Aorta (tissue), 4 donors: ENCODE data around the gene CLGN. TPM values are rescaled to one million over a fixed set of nuclear protein-coding genes. Genes with fewer than 3 reads are reported as not detected.

Experiments used
- polyA plus RNA-seq, 2 donors: library from polyadenylated mRNA; stranded (reverse); fragments of 200-250 nt; gene quantifications; one replicate each; pipeline ENCODE4 v1.2.3, GENCODE V29; 2013
- total RNA-seq, 2 donors: library from RNA; stranded (reverse); fragmentation: NEBNext Ultra II Directional; extraction: Animal tissue kit (Norgen Biotek cat#: 25700); gene quantifications; one replicate each; pipeline ENCODE4 v1.2.1, GENCODE V29; 2021
- donor health status: healthy with polysubstance abuse.
- donor health status: Bipolar disorder and iron deficiency.
- donor health status: DM: no; HTN: no; CAD: no.
- donor health status: DM: yes; HTN: yes; CAD: no.

The CLGN gene
- total and polyA plus RNA-seq, 4 donors: 0.21 TPM; not detected in 3

Other genes starting within 250 kb of the CLGN start
- gene SCOC, start 54.0 kb downstream of the CLGN start, total RNA-seq: 10 to 100 TPM; 38.5 to 45.6 TPM
- 100 to 1,000 TPM in 1 of 2 donors, 10 to 100 TPM in 1; 49.4 to 101 TPM for gene SCOC, start 54.0 kb downstream of the CLGN start, polyA plus RNA-seq
- not detected for gene MGAT4D, start 70.6 kb upstream of the CLGN start, total RNA-seq
- gene MGAT4D, start 70.6 kb upstream of the CLGN start, polyA plus RNA-seq: not detected
- gene ELMOD2, start 96.5 kb upstream of the CLGN start, total RNA-seq: 10 to 100 TPM; 23.0 to 25.7 TPM
- gene ELMOD2, start 96.5 kb upstream of the CLGN start, polyA plus RNA-seq: 10 to 100 TPM in 1 of 2 donors, 1 to 10 TPM in 1; 7.9 to 16.8 TPM
- not detected for gene UCP1, start 141.3 kb upstream of the CLGN start, total RNA-seq
- gene UCP1, start 141.3 kb upstream of the CLGN start, polyA plus RNA-seq: not detected